GM12873 (cell line): ENCODE measurements around the gene ZCCHC10.

Experiments
- CTCF ChIP-seq: IDR thresholded peaks from 2 replicates; pipeline ENCODE4 v1.5.1; 2012; ENCODE audit warnings: low read depth, mild to moderate bottlenecking, moderate library complexity, low read length, control low read depth; ENCODE audit not compliant: insufficient read depth; ENCODE audit errors: missing control alignments

Gene ZCCHC10

GRCh38 chr5:133035224-133035623 lies 8.9 kb upstream of the ZCCHC10 start:
- TF ChIP-seq CTCF, result no peak

- no peak for TF ChIP-seq CTCF
These were observed 7.7 kb upstream of the ZCCHC10 start for GRCh38 chr5:133034064-133034463.

GRCh38 chr5:133032852-133033742 lies 6.7 kb upstream of the ZCCHC10 start:
- no peak for TF ChIP-seq CTCF

GRCh38 chr5:133030343-133031005 lies 4.1 kb upstream of the ZCCHC10 start:
- TF ChIP-seq CTCF, result no peak

GRCh38 chr5:133029416-133029815 lies 3.1 kb upstream of the ZCCHC10 start:
- no peak for TF ChIP-seq CTCF

- TF ChIP-seq CTCF, result no peak
These were observed 360 bp upstream of the ZCCHC10 start for GRCh38 chr5:133026664-133027153.

GRCh38 chr5:133017964-133018363 lies 8.4 kb downstream of the ZCCHC10 start:
- TF ChIP-seq CTCF, result no peak
